ENCODE results near the gene ANKRD13B.
"Not testable (repeated sequence)": the region's sequence is repeated elsewhere in the genome, so short reads cannot be mapped to it uniquely, and the experiment has no call there.

ANKRD13B gene

DNA sequence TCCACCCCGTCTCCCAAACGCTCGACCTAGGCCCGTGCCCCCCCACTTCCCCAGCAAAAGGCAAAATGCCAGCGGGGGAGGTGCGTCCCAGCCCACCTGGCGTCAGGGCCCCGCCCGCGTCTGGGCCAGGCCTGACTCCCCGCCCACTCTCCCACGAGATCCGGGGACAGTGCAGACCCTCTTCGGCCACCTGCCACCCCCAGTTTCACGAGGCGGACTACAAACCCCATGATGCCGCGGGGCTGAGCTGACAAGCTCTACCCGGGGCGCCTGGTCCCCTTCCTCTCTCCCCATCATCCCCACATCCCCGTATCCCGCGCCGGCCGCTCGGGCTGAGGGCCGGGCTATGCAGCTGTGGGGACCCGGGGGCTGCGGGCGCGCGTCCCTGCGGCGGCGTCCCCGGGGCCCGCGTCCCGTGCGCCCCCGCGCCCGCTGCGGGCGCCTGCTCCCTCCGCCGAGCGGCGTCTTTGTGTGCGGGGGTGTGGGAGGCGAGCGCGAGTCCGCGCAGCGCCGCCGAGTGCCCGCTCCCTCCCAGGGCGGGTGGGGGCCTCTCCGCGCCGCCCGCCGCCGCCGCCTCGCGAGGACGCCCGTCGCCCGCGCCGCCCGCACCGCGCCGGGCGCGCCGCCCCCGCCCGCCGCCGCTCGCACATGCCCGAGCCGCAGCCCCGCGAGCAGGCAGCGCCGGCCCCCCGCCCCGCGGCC is at the start of gene ANKRD13B:
Gene ANKRD13B (plus strand): TSS at position 283 of the 702 bp plus-strand sequence. CDS start 490 bp downstream, outside the sequence.
- DNase-seq, result no peak

DNA sequence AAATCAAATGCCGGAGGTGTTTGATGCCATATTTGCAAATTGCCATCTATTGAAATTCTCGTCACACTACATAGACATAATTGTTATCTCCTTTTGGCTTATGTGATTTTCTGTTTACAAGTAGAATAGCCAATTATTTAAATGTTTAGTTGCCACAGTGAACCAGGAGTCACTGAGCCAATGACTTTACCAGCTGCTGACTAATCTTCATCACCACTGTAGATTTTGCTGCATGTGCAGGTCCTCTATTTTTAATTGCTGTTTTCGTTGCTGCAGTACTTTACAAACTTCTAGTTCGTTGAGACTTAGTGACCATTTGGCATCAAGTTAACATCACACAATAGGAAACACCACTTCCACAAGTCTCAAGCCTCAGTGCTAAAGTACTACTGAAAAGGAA is 48.9 kb upstream of the ANKRD13B start:
- no peak for DNase-seq

DNA sequence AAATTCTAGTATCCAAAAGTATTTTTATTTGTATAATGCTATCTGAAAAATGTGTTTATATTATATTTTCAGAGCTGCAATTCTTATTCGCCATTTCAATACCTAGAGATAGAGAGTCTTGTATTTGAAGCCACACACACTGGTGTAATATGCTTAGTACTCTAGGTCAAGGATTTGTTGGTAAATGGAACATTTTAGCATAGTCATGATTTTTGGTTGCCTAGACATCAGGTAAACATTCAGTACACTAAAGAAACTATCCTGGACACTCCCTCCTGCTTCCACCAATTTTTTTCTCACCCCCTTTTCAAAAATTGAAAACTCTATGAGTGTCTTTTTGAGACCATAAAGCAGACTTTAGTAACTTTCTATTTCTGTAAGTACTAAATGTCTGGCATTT is 46.8 kb upstream of the ANKRD13B start:
- DNase-seq, result no peak

DNA sequence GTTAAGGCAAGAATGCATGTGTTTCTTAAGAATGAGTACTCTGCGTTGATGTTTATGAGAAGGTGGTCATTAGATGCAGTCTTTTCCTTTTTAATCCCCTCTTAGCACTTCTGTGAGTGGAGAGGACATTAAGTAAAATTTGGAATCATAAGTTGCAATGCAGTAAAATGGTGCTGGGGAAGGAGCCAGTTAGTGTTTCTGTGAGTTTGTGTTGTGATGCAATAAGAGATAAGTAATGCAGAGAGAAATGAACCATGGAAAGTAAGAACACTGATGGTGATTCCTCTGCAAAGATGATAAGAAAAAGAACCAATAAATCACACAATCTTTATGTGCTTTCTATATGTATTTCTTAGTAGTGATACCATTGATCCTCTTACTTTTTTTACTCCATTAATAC is 46.1 kb upstream of the ANKRD13B start:
- DNase-seq, result no peak

DNA sequence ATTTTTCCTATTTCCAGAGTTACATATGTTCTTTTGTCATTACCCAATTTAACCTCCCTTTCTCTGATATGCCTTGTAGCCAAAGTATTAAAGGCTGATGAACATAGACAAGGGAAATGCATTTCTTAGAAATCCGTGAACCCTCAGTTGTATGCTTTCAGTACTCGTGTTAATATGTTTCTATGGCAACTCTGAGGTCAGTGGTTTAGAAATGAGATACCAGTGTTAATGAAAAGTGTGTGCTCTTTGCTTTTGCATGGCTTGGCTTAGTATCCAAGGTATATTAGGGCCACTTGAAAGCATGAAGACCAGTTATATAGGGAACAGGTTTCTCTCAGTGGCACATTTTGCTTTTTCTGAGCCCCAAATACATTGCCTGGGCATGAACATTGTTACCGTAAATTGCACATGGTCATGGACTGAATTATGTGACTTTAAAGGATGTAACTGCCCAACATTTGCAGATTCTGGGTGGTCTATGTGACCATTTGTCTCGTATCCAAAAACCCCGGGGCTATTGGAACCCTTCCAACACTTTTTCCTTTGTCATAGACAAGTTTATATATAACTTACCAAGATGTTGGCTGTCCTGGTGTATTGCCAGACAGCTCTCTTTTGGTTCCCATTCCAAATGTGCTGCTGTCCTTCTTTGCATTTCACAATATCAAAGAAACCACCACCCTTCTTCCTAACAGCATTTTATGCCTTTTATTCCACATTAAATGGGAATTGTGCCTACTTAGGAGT is 43.6 kb upstream of the ANKRD13B start:
- no peak for DNase-seq

DNA sequence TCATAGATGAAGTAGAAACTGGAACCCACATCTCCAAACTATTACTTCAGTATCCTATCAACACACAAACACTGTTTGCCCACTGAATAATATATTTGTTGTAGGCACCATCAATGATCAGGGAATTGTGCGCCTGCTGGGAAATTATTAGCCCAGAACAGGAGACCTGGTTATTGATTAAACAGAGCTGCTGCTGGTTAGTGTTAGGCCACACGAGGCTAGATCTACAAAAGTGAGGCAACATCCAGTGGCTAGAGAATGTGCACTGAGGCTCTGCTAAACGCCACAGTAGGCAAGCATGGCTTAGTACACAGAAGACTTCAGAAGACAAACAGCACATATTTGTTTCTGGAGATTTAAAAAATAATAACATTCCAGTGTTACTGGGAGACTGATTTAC is 37.1 kb upstream of the ANKRD13B start:
- no peak for DNase-seq

DNA sequence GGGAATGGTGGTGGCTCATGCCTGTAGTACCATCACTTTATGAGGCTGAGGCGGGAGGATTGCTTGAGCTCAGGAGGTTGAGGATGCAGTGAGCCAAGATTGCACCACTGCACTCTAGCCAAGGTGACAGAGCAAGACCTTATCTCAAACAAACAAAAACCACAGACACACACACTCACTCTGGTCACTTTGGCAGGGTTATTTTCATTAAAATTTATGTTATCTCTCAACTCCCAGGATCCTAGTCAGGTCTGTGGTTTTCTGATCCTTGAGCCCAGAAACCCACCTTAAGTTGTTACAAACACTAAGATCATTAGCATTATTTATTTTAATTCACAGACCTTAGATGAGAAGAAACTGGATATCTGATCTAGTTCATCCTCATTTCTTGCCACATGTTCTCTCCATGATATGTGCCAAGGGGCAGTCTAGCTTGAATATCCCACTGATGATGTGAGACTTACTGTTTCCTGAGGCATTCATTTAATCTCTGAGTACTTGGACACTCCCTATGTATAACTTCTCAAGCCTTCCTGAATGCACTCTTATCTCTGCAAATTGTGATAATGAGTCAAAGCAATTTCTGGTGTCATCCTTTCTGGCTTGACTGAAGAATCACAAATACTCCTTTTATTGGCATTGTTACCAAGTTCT is 35.7 kb upstream of the ANKRD13B start:
- DNase-seq, result peak; percentile 9

DNA sequence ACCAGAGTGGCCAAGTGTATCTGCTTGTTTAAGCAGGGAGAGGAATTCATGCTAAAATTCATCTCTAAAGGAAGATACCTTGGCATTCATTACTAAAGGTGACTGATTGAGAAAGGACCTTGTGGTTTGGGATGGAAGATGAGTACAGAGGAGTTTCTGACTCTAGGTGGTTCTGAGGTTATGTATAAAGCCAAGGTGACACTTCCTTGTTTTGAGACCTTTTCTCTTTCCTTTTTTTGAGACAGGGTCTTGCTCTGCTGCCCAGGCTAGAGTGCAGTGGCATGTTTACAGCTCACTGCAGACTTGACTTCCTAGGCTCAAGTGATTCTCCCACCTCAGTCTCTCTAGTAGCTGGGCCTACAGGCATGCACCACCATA is 35.2 kb upstream of the ANKRD13B start:
- DNase-seq, result no peak

DNA sequence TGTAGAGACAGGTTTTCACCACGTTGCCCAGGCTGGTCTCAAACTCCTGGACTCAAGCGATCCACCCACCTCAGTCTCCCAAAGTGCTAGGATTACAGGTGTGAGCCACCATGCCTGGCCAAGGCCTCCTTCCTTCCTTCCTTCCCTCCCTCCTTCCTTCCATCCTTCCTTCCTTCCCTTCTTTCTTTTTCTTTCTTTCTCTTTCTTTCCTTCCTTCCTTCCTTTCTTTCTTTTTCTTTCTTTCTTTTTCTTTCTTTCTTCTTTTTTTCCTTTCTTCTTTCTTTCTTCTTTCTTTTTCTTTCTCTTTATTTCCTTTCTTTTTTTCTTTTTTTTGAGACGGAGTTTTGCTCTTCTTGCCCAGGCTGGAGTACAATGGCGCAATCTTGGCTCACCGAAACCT is 34.8 kb upstream of the ANKRD13B start:
- DNase-seq, result not testable (repeated sequence)

DNA sequence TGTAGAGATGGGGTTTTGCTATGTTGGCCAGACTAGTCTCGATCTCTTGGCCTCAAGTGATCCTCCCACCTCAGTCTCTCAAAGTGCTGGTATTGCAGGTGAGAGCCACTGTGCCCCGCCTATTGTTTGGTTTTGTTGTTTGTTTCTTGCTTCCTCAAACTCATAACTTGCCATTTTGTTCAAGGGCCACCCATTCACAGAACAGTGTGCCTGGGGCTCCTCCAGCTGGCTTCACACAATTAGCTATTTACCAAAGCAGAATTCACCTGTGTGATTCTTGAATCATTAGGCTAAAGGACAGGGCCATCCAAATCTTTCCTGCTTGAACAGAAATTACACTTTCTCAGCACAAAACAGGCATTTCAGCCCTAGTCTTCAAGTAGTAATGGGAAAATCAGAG is 33.3 kb upstream of the ANKRD13B start:
- no peak for DNase-seq

DNA sequence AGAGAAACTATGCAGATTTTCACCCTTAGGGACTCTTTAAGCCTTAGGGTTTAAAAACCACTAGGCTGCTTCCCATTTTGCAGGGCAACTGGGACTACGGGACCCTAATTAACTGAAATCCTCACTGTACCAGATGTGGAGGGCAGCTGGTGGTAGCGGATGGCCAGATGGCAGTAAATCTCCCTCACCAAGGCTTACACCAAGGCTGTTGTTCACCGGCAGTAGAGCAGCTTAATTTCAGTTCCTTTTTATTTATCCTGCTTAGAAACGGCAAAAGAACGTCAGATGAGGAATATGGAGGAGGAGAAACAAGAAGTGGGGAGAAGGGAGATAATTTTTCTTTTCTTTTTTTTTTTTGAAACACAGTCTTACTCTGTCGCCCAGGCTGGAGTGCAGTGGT is 32.6 kb upstream of the ANKRD13B start:
- no peak for DNase-seq

DNA sequence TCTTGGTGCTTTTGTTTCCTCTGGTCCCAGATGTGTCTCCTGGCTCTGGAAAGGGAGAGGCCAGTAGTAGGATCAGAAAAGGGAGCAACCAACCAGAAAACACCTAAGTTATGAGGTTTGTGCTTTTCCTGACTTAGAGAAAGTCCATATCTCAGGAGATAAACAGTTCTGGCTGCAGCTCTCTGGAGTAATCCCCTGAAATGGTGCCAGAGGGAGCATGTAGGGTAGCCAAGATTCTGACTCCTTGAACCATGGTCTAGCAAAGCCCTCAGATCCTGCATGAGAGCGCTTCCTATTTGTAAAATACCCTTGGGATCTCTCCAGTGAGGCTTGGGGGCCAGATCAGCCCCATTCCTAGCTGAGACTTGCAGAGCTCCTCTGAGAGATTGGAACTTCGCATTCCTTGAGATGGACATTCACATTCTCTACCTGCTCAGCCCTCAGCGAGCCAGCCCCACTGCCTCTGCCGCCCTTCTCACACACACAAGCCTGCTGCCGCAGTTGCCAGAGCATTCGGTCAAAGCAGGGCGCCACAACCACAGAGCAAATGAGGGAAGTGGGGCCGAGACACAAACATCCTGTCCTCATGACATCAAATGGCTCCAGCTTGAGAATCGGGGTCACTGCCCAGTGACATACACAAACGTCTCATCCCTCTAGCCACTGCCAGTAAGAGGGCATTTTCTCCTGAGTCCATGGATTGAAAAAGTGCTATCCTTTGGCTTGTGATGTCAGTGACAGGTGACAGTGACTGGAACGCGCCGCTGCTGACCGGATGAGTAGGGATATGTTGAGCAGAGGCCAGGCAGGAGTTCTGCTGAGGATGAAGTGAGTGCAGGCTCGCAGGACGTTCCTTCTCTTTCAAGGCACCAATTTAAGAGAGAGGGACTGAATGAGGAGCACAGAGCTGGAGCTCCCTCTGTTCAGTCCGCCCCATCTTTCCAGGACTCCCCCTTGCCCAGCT is 31.1 kb upstream of the ANKRD13B start:
- DNase-seq, result no peak

DNA sequence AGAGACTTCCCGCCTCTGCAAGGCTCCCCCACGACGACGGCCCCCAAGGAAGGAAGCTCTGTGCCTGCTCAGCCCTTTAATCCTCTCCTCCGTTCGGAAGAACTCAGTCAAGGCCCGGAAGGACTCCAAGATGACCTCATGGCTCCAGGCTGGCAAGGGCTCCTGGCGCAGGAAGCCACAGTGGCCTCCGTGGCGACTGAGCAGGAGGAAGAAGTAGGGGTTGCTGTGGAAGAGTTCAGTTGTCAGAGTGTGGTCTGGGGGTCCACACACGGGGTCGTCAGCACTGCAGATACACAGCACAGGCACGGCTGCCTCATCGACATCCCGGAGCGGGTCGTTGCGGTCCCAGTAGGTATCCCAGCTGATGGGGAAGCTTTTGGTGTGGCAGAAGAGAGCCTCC is 30.3 kb upstream of the ANKRD13B start:
- no peak for DNase-seq

DNA sequence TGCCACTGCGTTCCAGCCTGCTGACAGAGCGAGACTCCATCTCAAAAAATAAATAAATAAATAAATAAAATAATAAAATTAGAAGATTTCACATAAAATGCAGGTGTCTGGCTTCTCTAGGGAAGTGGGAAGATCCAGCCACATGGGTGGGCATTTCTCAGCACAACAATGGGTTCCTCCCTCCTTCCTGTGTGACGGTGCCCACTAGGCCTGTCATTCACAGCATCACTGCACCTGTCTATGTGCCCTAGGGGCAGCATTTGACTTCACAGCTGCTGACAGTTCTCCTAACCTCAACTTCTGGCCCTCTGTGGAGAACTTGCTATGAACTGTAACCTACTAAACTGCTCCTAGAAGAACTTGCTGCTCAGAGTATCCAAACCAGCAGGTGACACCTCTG is 29.1 kb upstream of the ANKRD13B start:
- DNase-seq, result no peak

DNA sequence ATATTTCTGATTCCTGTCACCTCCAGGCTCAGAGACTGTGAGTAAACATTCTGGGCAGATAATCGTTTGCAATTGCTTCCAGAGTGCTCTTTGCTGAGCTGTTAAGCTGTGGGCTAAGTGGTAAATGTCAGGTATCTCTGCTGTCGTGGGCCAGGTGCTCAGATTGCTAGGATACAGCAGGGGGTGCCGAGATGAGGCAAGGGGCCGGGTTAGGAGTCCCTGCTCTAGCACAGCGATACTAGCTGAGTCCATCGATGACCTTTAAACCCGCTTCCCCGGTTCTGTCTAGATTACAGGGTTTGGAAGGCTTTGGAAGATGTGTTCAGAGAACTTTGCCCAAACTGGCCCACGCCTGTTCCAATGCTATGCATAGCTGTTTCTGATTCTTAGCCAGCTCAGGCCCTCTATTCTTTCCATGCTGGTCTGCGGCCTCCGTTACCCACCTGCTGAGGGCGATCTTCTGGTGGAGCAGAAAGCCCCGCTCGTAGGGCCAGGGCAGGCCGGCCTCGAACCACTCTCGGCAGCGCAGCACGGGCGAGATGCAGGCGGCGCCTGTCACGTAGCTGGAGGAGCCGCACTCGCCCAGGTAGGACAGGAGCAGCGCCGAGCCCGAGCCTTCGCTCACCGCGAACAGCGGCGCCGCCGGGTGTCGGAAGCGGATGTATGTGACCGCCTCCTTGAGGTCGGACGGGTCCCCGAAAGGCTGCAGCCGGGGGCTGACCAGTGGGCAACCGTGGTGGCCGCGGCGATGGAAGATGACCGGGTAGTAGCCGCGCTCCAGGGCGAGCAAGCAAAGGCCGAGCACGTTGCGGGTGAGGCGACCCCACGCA is 27.1 kb upstream of the ANKRD13B start:
- no peak for DNase-seq

DNA sequence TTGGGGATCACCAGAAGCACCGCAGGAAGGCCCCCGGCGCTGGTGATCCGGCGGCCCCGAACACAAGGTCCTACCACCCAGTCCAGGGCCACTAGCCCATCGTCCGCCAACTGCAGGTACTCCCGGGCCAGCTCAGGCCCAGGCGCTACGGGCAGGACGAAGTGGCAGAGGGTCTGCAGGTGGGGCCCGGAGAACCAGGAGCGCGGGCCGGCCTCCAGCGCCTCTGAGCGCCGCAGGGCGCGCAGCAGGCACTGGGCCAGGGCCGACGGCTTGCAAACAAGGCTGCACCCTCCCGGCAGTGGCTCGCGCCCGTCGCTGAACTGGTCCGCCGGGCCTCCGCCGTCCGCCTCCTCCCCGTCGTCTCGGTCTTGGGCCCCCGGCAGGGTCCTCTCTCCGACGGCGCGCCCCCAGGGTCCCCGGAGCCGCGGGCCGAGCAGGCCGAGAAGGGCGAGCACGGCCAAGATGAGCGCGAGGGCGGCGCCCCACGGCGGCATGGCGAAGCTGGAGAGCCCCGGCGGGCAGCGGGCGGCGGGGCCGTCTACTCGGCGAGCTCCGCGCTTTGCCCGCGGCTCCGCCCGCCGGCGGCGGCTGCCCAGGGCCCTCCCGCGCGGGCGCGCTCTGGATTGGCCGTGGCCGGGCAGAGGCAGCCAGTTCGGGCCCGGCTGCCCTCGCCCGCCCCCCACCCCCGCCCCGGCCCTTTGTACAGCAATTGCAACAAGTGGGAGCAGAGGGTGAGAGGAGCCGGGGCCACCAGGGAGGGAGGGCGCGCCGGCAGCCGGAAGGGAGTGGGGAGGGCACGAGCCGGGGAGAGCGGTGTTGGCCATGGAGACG is 26.2 kb upstream of the ANKRD13B start, which contains the start of gene ABHD15:
Gene ABHD15 (minus strand): TSS at position 565 of the 831 bp plus-strand sequence. CDS start 71 bp downstream, at position 494.
- peak; percentile 70 for DNase-seq

DNA sequence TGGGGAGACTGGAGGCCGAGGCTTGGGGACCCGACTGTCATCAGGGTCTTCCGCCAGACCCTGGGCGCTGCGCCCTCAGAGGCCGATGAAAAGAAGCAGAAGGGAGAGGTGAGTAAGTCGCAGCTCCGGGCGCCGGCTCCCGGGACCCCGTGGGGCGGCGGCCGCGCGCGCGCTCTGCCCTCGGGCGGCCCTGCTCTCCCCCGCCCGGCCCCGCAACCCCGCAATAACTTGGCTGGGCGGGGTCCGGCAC is 25.7 kb upstream of the ANKRD13B start:
- DNase-seq, result no peak

DNA sequence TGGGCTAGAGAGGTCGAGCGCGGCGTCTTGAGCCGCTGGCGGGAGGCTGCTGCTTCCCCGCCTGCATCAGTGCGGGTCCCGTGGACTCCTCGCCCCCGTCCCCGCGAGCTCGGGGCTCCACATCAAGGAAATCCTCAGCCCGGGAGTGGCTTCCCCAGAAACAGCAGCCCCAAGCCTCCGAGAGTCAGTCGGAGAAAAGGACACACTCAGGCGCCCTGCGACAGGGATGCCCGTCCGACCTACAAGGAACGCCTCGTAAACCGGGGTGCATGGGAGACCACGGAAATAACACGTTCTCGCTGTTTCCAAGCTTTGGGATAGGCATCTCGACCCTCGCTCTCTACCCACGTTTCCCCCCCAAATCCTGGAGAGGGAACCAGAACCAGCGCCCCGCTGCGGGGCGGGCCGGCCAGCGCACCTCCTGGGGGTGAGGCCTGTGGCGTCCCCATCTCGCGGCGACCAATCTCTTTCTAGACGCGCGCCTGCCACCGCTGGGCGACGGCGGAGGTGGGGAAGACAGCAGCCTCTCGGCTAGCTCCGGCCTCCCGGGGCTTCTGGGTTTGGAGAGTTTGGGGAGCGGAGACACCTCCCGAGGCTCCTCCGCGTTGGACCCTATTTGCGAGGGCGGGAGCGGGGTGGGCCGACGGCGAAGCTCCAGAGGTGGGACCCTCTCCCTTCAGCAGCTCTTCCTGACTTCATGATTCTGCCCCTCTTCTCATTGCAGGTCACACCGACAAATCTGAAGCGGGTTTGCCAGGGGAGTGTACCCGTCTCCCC is 25.2 kb upstream of the ANKRD13B start:
- peak; percentile 58 for DNase-seq

DNA sequence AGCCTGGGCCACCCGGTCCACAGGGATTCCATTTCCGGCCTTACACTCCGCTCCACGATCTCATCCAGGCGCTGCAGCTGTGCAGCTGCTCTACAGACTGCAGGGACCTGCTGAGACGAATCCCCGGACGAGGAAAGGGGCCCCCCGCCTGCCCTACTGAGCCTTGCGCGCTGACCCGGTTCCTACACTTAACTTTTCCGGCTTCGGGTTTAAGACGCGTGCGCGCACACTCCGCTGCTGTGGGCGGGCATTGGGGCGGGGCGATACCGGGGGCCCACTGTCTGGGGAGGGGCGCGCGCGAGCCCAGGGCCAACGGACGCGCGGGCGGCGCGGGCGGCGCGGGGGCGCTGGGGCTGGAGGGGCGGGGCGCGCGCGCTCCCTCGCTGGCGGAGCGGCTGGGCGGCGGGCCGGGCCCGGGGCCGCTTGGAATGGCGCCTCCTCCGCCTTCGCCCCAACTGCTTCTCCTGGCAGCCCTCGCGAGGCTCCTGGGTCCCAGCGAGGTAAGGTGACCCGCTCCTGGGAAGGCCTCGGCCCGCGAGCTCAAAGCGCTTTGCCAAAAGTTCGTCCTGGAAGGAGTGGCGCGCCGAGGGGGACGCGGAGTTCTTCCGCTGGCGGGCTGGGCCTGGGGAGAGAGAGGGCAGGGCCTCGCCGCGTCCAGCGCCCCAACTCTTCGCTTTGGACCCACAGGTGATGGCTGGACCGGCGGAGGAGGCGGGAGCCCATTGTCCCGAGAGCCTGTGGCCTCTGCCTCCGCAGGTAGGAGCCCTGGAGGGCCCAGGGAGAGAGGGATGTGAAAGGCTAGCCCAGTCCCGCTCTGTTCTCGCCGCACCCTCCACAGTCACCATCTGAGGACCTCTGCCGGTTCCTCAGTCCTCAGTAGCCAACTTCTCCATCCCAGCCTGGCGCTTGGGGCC is 24.3 kb upstream of the ANKRD13B start, which contains the start of gene TP53I13:
Gene TP53I13 (plus strand): TSS at position 371 of the 914 bp plus-strand sequence. CDS start 58 bp downstream, at position 429.
- DNase-seq, result peak; percentile 71
